ENCODE measurements around the gene TCL1A.

Gene TCL1A

DNA sequence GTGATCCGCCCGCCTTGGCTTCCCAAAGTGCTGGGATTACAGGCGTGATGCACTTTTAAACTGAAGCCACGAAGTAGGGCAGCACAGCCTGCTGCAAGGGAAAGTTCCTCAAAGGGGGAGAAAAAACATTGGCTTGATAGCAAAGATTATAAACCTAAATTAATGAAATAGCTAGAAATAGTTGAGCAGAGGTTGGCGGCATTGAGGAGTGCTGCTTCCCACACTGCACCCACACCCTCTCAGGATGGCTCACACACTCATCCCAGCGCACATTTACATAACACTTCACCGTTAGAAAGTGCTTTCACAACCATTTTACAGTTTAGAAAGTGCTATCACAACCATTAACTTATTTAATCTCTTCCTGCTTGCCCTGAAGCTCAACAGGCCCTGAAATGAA lies 44.4 kb upstream of the TCL1A start:
- TF ChIP-seq, protein P1, sequence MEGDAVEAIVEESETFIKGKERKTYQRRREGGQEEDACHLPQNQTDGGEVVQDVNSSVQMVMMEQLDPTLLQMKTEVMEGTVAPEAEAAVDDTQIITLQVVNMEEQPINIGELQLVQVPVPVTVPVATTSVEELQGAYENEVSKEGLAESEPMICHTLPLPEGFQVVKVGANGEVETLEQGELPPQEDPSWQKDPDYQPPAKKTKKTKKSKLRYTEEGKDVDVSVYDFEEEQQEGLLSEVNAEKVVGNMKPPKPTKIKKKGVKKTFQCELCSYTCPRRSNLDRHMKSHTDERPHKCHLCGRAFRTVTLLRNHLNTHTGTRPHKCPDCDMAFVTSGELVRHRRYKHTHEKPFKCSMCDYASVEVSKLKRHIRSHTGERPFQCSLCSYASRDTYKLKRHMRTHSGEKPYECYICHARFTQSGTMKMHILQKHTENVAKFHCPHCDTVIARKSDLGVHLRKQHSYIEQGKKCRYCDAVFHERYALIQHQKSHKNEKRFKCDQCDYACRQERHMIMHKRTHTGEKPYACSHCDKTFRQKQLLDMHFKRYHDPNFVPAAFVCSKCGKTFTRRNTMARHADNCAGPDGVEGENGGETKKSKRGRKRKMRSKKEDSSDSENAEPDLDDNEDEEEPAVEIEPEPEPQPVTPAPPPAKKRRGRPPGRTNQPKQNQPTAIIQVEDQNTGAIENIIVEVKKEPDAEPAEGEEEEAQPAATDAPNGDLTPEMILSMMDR (IDR thresholded peaks at IDR 0.05), result no peak
- Histone ChIP-seq H2AFZ (no peak overlapping the region), H3K4me2 (ENCODE audit: low read length) (no peak overlapping the region), H3K27me3 (ENCODE audit: control insufficient read depth, insufficient read depth, low read length) (no peaks in the 10 kb centered on the region), H3K36me3 (ENCODE audit: control insufficient read depth, insufficient read depth, low read length) (no peaks in the 10 kb centered on the region), H3K4me1 (peaks cover 6% of the 10 kb centered on the region), H3K9me3 (ENCODE audit: control insufficient read depth, low read length) (no peaks in the 10 kb centered on the region), H3K79me2 (no peaks in the 10 kb centered on the region), H3K27ac (no peak overlapping the region), H3K9ac (no peak overlapping the region), H3K4me3 (ENCODE audit: low read depth, low read length) (no peak overlapping the region)

DNA sequence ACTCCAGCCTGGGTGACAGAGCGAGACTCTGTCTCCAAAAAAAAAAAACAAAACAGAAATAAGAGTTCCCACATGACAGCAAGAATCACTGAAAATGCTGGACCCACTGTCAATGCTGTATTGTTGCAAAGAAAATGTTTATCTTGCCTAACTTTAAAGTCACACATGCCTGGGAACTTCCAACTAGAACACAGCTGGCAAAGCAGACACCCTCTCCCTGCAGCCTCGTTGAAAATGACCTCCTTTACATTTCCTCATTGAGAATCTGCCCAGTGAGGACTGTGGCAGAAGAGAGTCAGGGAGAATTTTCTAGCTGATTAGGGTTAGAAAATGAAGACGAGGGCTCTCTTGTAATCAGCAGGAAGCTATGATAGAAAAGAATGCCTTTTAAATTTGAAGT lies 42.8 kb upstream of the TCL1A start:
- TF ChIP-seq, protein P1 (IDR thresholded peaks at IDR 0.05), result no peak
- Histone ChIP-seq H3K9me3 (ENCODE audit: control insufficient read depth, low read length) (no peaks in the 10 kb centered on the region), H3K4me3 (ENCODE audit: low read depth, low read length) (no peak overlapping the region), H3K27me3 (ENCODE audit: control insufficient read depth, insufficient read depth, low read length) (no peaks in the 10 kb centered on the region), H3K36me3 (ENCODE audit: control insufficient read depth, insufficient read depth, low read length) (no peaks in the 10 kb centered on the region), H3K4me1 (peaks cover 6% of the 10 kb centered on the region), H3K4me2 (ENCODE audit: low read length) (no peak overlapping the region), H3K79me2 (no peaks in the 10 kb centered on the region), H3K27ac (no peak overlapping the region), H2AFZ (peak overlapping the region; percentile 34), H3K9ac (no peak overlapping the region)

DNA sequence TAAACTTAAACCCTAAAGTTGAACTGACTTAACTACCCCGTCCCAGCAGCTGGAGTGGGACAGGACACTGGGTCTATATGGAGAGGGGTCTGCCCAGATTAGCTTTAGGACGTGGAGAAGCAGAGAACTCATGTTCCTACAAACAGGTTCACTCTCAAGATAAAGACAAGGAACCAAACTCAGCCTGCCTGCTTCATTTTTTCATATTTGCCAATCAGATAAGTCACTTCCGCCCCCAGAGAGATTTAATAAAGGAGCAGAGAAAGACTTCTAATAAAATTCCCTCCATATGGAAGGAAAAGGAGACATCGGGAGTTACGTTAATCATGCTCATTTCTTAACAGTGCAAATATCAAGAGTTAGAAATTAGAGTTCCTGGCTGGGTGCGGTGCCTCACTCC lies 42.2 kb upstream of the TCL1A start:
- Histone ChIP-seq H3K4me3 (ENCODE audit: low read depth, low read length) (no peak overlapping the region), H3K27me3 (ENCODE audit: control insufficient read depth, insufficient read depth, low read length) (no peaks in the 10 kb centered on the region), H3K9me3 (ENCODE audit: control insufficient read depth, low read length) (no peaks in the 10 kb centered on the region), H3K36me3 (ENCODE audit: control insufficient read depth, insufficient read depth, low read length) (no peaks in the 10 kb centered on the region), H3K9ac (no peak overlapping the region), H3K79me2 (no peaks in the 10 kb centered on the region), H3K4me2 (ENCODE audit: low read length) (no peak overlapping the region), H3K27ac (no peak overlapping the region), H2AFZ (no peak overlapping the region), H3K4me1 (peaks cover 6% of the 10 kb centered on the region)
- TF ChIP-seq, protein P1 (IDR thresholded peaks at IDR 0.05), result no peak

DNA sequence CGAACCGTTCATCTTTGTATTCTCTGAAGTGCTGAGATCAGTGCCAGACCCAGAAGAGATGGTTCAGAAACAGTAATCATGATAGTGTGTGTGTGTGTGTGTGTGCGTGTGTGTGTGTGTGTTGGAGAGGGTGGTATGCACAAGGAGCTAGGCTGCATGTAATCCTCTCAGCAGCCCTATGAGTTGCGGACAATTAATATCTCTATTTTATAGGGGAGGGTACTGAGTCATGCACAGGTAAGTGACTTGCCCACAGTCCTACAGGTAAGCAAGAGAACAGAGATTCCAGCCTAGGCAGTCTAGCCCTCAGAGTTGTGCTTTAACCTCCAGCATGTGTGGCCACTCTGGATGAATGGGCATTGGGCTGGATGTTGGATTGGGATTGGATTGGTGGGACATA lies 27.9 kb upstream of the TCL1A start:
- Histone ChIP-seq H3K27me3 (ENCODE audit: control insufficient read depth, insufficient read depth, low read length) (no peaks in the 10 kb centered on the region), H3K9me3 (ENCODE audit: control insufficient read depth, low read length) (no peaks in the 10 kb centered on the region), H3K9ac (no peak overlapping the region), H3K4me2 (ENCODE audit: low read length) (no peak overlapping the region), H3K36me3 (ENCODE audit: control insufficient read depth, insufficient read depth, low read length) (no peaks in the 10 kb centered on the region), H3K4me3 (ENCODE audit: low read depth, low read length) (no peak overlapping the region), H2AFZ (peak overlapping the region; percentile 72), H3K4me1 (peaks cover 14% of the 10 kb centered on the region), H3K79me2 (no peaks in the 10 kb centered on the region), H3K27ac (peak overlapping the region; percentile 82)
- TF ChIP-seq, protein P1 (IDR thresholded peaks at IDR 0.05), result no peak

DNA sequence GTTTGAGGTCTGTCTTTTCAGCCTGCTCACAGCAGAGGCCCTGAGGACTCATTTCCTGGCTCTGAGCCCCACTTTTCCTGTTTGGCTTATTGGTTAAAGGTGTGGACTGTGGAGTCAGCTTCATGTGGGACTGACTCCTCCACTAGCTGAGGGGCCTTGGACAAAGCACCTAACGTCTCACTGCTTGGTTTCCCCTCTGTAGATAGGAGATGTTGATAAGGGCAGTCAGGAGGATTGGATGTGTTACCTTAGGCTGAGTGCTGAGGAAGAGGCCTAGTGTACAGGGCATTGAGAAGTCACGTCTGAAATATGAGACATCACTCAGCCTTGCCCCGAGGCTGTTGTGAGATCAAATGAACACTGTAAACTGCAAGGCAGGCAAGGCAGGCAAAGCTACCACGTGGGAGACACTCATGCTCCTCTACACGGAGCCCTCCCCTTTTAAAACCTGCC lies 27.1 kb upstream of the TCL1A start:
- H3K4me1 ChIP-seq, result peaks cover 17% of the 10 kb centered on the region
- peak overlapping the region; percentile 72 for H2AFZ ChIP-seq
- no peaks in the 10 kb centered on the region for H3K79me2 ChIP-seq
- no peak overlapping the region for H3K4me3 ChIP-seq (ENCODE audit: low read depth, low read length)
- no peaks in the 10 kb centered on the region for H3K27me3 ChIP-seq (ENCODE audit: control insufficient read depth, insufficient read depth, low read length)
- H3K27ac ChIP-seq, result peak overlapping the region; percentile 82
- TF ChIP-seq, protein P1 (IDR thresholded peaks at IDR 0.05), result no peak
- no peak overlapping the region for H3K4me2 ChIP-seq (ENCODE audit: low read length)
- no peaks in the 10 kb centered on the region for H3K36me3 ChIP-seq (ENCODE audit: control insufficient read depth, insufficient read depth, low read length)
- H3K9me3 ChIP-seq (ENCODE audit: control insufficient read depth, low read length), result no peaks in the 10 kb centered on the region
- no peak overlapping the region for H3K9ac ChIP-seq

Data from parathyroid adenoma (tissue), 2 donors.